Measurements from ENCODE around the gene TRIM54. TPM values are rescaled to one million over a fixed set of nuclear protein-coding genes. Genes with fewer than 3 reads are reported as not detected.

TRIM54 gene
- total and polyA plus RNA-seq, 9 of the 15 experiments (the other 6 are each of a cell fraction or from before 2014, with no cell fraction given), result not detected

DNA sequence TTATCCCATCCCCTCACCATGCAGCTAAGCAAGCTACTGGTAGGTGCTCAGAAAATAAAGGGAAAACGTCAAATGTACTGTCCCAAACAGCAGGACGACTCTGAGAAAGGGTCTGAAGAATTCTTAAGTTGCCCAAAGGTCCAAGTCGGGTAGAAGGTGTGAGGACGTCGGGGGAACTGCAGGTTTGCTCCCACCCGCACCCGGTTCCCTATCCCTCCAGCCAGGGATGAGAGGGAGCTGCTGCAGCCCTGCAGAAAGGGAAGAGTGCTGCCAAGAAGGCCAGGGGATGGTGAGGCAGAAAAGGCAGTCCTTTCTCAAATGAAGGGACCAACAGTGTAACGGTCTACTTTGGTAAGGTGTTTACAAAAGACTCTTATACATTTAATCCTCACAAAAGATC is 32.9 kb downstream of the TRIM54 start (continued):
- TF ChIP-seq, protein P1, sequence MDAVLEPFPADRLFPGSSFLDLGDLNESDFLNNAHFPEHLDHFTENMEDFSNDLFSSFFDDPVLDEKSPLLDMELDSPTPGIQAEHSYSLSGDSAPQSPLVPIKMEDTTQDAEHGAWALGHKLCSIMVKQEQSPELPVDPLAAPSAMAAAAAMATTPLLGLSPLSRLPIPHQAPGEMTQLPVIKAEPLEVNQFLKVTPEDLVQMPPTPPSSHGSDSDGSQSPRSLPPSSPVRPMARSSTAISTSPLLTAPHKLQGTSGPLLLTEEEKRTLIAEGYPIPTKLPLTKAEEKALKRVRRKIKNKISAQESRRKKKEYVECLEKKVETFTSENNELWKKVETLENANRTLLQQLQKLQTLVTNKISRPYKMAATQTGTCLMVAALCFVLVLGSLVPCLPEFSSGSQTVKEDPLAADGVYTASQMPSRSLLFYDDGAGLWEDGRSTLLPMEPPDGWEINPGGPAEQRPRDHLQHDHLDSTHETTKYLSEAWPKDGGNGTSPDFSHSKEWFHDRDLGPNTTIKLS (IDR thresholded peaks at IDR 0.05; ENCODE audit: borderline replicate concordance, low read depth), result no peak
- TF ChIP-seq CHCHD3 (CRISPR knock-in tag; IDR thresholded peaks at IDR 0.05) (no peak), ZNF584 (CRISPR knock-in tag; IDR thresholded peaks at IDR 0.05; ENCODE audit: low read depth) (no peak), ZNF41 (CRISPR knock-in tag; conservative IDR thresholded peaks at IDR 0.05) (no peak), MCM3 (IDR thresholded peaks at IDR 0.05) (no peak), ZNF316 (IDR thresholded peaks at IDR 0.05) (no peak), HOXB6 (CRISPR knock-in tag; IDR thresholded peaks at IDR 0.05; ENCODE audit: borderline replicate concordance) (no peak), TAF7 (tag; IDR thresholded peaks at IDR 0.05) (no peak), PTBP1 (IDR thresholded peaks at IDR 0.05; ENCODE audit: low read depth, low read length) (no peak)
- TF ChIP-seq, protein P2, sequence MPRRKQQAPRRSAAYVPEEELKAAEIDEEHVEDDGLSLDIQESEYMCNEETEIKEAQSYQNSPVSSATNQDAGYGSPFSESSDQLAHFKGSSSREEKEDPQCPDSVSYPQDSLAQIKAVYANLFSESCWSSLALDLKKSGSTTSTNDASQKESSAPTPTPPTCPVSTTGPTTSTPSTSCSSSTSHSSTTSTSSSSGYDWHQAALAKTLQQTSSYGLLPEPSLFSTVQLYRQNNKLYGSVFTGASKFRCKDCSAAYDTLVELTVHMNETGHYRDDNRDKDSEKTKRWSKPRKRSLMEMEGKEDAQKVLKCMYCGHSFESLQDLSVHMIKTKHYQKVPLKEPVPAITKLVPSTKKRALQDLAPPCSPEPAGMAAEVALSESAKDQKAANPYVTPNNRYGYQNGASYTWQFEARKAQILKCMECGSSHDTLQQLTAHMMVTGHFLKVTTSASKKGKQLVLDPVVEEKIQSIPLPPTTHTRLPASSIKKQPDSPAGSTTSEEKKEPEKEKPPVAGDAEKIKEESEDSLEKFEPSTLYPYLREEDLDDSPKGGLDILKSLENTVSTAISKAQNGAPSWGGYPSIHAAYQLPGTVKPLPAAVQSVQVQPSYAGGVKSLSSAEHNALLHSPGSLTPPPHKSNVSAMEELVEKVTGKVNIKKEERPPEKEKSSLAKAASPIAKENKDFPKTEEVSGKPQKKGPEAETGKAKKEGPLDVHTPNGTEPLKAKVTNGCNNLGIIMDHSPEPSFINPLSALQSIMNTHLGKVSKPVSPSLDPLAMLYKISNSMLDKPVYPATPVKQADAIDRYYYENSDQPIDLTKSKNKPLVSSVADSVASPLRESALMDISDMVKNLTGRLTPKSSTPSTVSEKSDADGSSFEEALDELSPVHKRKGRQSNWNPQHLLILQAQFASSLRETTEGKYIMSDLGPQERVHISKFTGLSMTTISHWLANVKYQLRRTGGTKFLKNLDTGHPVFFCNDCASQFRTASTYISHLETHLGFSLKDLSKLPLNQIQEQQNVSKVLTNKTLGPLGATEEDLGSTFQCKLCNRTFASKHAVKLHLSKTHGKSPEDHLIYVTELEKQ (CRISPR knock-in tag; IDR thresholded peaks at IDR 0.05), result no peak
- TF ChIP-seq, protein P3, sequence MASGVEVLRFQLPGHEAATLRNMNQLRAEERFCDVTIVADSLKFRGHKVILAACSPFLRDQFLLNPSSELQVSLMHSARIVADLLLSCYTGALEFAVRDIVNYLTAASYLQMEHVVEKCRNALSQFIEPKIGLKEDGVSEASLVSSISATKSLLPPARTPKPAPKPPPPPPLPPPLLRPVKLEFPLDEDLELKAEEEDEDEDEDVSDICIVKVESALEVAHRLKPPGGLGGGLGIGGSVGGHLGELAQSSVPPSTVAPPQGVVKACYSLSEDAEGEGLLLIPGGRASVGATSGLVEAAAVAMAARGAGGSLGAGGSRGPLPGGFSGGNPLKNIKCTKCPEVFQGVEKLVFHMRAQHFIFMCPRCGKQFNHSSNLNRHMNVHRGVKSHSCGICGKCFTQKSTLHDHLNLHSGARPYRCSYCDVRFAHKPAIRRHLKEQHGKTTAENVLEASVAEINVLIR (CRISPR knock-in tag; IDR thresholded peaks at IDR 0.05), result no peak
